ENCODE data around the gene STXBP2. TPM values are rescaled to one million over a fixed set of nuclear protein-coding genes. Genes with fewer than 3 reads are reported as not detected.
"Not testable (repeated sequence)": the region's sequence is repeated elsewhere in the genome, so short reads cannot be mapped to it uniquely, and the experiment has no call there.

The STXBP2 gene
- polyA plus RNA-seq, 3 donors from 2014 or later, result 73.7 to 115 (median 100) TPM

GRCh38 chr19:7643629-7644549 is 7.0 kb downstream of the STXBP2 start:
- H3K27me3 Mint-ChIP-seq (ENCODE audit: low read depth in 3 of 3); H3K9me3 Mint-ChIP-seq; H3K4me3 Mint-ChIP-seq; H3K36me3 Mint-ChIP-seq: not testable (repeated sequence)
- Mint-ChIP-seq H3K4me1 (peaks cover 16% of the 10 kb centered on the region in 2 donors), H3K27ac (peak overlapping the region in 2 of 6 donors; percentile 34 to 42)
- peak; percentile 9 to 20 (median 19) for DNase-seq

GRCh38 chr19:7644550-7644877 is 7.6 kb downstream of the STXBP2 start:
- Mint-ChIP-seq H3K4me1 (peaks cover 10% of the 10 kb centered on the region in 2 donors), H3K27ac (no peak overlapping the region), H3K9me3 (no peaks in the 10 kb centered on the region), H3K27me3 (ENCODE audit: low read depth in 3 of 3) (peaks cover 0 to 4% (median 0%) of the 10 kb centered on the region in 3 donors), H3K4me3 (no peak overlapping the region), H3K36me3 (peaks cover 4 to 9% (median 6%) of the 10 kb centered on the region in 3 donors)
- no peak for DNase-seq

- peaks cover 0 to 4% (median 3%) of the 10 kb centered on the region in 3 donors for H3K36me3 Mint-ChIP-seq
- peak overlapping the region in 1 of 6 donors; percentile 53 for H3K27ac Mint-ChIP-seq
- DNase-seq, result no peak
- H3K27me3 Mint-ChIP-seq (ENCODE audit: low read depth in 3 of 3), result peaks cover 0 to 4% (median 0%) of the 10 kb centered on the region in 3 donors
- H3K9me3 Mint-ChIP-seq, result no peaks in the 10 kb centered on the region
- no peak overlapping the region for H3K4me3 Mint-ChIP-seq
- peaks cover 3 to 4% of the 10 kb centered on the region in 2 donors for H3K4me1 Mint-ChIP-seq
Observed at GRCh38 chr19:7645163-7645562, 8.3 kb downstream of the STXBP2 start.

GRCh38 chr19:7645656-7646425 is 8.9 kb downstream of the STXBP2 start:
- Mint-ChIP-seq H3K36me3 (peaks cover 0 to 4% (median 3%) of the 10 kb centered on the region in 3 donors), H3K27me3 (ENCODE audit: low read depth in 3 of 3) (peaks cover 0 to 4% (median 0%) of the 10 kb centered on the region in 3 donors), H3K4me3 (peak overlapping the region in 1 of 5 donors; percentile 25), H3K4me1 (no peaks in the 10 kb centered on the region), H3K9me3 (no peaks in the 10 kb centered on the region), H3K27ac (peak overlapping the region in 3 of 6 donors; percentile 46 to 87 (median 62))
- DNase-seq, result no peak

GRCh38 chr19:7646426-7646700 is 9.5 kb downstream of the STXBP2 start:
- no peaks in the 10 kb centered on the region for H3K9me3 Mint-ChIP-seq
- peaks cover 0 to 4% (median 3%) of the 10 kb centered on the region in 3 donors for H3K36me3 Mint-ChIP-seq
- no peaks in the 10 kb centered on the region for H3K4me1 Mint-ChIP-seq
- DNase-seq, result no peak
- H3K27ac Mint-ChIP-seq, result no peak overlapping the region
- H3K4me3 Mint-ChIP-seq, result no peak overlapping the region
- peaks cover 0 to 4% (median 0%) of the 10 kb centered on the region in 3 donors for H3K27me3 Mint-ChIP-seq (ENCODE audit: low read depth in 3 of 3)

GRCh38 chr19:7647156-7647555 is 10.2 kb downstream of the STXBP2 start:
- Mint-ChIP-seq H3K4me3 (no peak overlapping the region), H3K4me1 (peaks cover 3 to 4% of the 10 kb centered on the region in 2 donors), H3K27ac (no peak overlapping the region), H3K9me3 (no peaks in the 10 kb centered on the region), H3K36me3 (peaks cover 0 to 4% (median 3%) of the 10 kb centered on the region in 3 donors), H3K27me3 (ENCODE audit: low read depth in 3 of 3) (peaks cover 2 to 7% (median 3%) of the 10 kb centered on the region in 3 donors)
- no peak for DNase-seq

- Mint-ChIP-seq H3K27ac (no peak overlapping the region), H3K27me3 (ENCODE audit: low read depth in 3 of 3) (peaks cover 2 to 8% (median 7%) of the 10 kb centered on the region in 3 donors), H3K9me3 (no peaks in the 10 kb centered on the region), H3K4me1 (peaks cover 11 to 15% of the 10 kb centered on the region in 2 donors), H3K4me3 (no peak overlapping the region), H3K36me3 (peaks cover 0 to 4% (median 3%) of the 10 kb centered on the region in 3 donors)
- no peak for DNase-seq
Observed at GRCh38 chr19:7648265-7649014, 11.5 kb downstream of the STXBP2 start.

GRCh38 chr19:7650148-7650547 is 13.2 kb downstream of the STXBP2 start:
- H3K4me3 Mint-ChIP-seq, result no peak overlapping the region
- peaks cover 0 to 4% (median 3%) of the 10 kb centered on the region in 3 donors for H3K36me3 Mint-ChIP-seq
- H3K27me3 Mint-ChIP-seq (ENCODE audit: low read depth in 3 of 3), result peaks cover 3 to 8% (median 4%) of the 10 kb centered on the region in 3 donors
- DNase-seq, result no peak
- no peak overlapping the region for H3K27ac Mint-ChIP-seq
- no peaks in the 10 kb centered on the region for H3K9me3 Mint-ChIP-seq
- peaks cover 11 to 15% of the 10 kb centered on the region in 2 donors for H3K4me1 Mint-ChIP-seq

- Mint-ChIP-seq H3K4me1 (peaks cover 11 to 15% of the 10 kb centered on the region in 2 donors), H3K27me3 (ENCODE audit: low read depth in 3 of 3) (peaks cover 3 to 8% (median 4%) of the 10 kb centered on the region in 3 donors), H3K36me3 (no peaks in the 10 kb centered on the region), H3K4me3 (peak overlapping the region; percentile 78 to 90 (median 84)), H3K9me3 (no peaks in the 10 kb centered on the region), H3K27ac (peak overlapping the region; percentile 77 to 91 (median 86))
- peak; percentile 82 to 84 (median 84) for DNase-seq
Observed at GRCh38 chr19:7652061-7652641, 15.2 kb downstream of the STXBP2 start.

- H3K4me1 Mint-ChIP-seq, result peaks cover 11 to 15% of the 10 kb centered on the region in 2 donors
- no peaks in the 10 kb centered on the region for H3K9me3 Mint-ChIP-seq
- no peaks in the 10 kb centered on the region for H3K36me3 Mint-ChIP-seq
- no peak for DNase-seq
- H3K27ac Mint-ChIP-seq, result peak overlapping the region in 2 of 6 donors; percentile 30 to 46
- no peak overlapping the region for H3K4me3 Mint-ChIP-seq
- peaks cover 3 to 11% (median 4%) of the 10 kb centered on the region in 3 donors for H3K27me3 Mint-ChIP-seq (ENCODE audit: low read depth in 3 of 3)
Observed at GRCh38 chr19:7654401-7654800, 17.5 kb downstream of the STXBP2 start.

- H3K27ac Mint-ChIP-seq, result peak overlapping the region in 1 of 6 donors; percentile 55
- no peak overlapping the region for H3K4me3 Mint-ChIP-seq
- H3K36me3 Mint-ChIP-seq, result no peaks in the 10 kb centered on the region
- H3K4me1 Mint-ChIP-seq, result peaks cover 11 to 15% of the 10 kb centered on the region in 2 donors
- no peaks in the 10 kb centered on the region for H3K9me3 Mint-ChIP-seq
- H3K27me3 Mint-ChIP-seq (ENCODE audit: low read depth in 3 of 3), result peaks cover 4 to 11% (median 4%) of the 10 kb centered on the region in 3 donors
- no peak for DNase-seq
Observed at GRCh38 chr19:7655581-7655980, 18.7 kb downstream of the STXBP2 start.

GRCh38 chr19:7657131-7657751 is 20.3 kb downstream of the STXBP2 start:
- peaks cover 2 to 7% (median 2%) of the 10 kb centered on the region in 3 donors for H3K27me3 Mint-ChIP-seq (ENCODE audit: low read depth in 3 of 3)
- DNase-seq, result no peak
- no peak overlapping the region for H3K27ac Mint-ChIP-seq

More at GRCh38 chr19:7657131-7657751, 20.3 kb downstream of the STXBP2 start:
- Mint-ChIP-seq H3K9me3 (no peaks in the 10 kb centered on the region), H3K36me3 (no peaks in the 10 kb centered on the region), H3K4me1 (peaks cover 7 to 9% of the 10 kb centered on the region in 2 donors), H3K4me3 (no peak overlapping the region)

Measured in immature natural killer cell (primary cell).